Measurements from ENCODE around the gene FBXO28. TPM values are rescaled to one million over a fixed set of nuclear protein-coding genes. Genes with fewer than 3 reads are reported as not detected.
A peak's percentile ranks its signal among the peaks of the same experiment; 100 is the strongest.
"Not testable (repeated sequence)": the region's sequence is repeated elsewhere in the genome, so short reads cannot be mapped to it uniquely, and the experiment has no call there.

Gene FBXO28
- total RNA-seq, 2 donors from 2014 or later: 22.2 to 30.5 TPM

DNA sequence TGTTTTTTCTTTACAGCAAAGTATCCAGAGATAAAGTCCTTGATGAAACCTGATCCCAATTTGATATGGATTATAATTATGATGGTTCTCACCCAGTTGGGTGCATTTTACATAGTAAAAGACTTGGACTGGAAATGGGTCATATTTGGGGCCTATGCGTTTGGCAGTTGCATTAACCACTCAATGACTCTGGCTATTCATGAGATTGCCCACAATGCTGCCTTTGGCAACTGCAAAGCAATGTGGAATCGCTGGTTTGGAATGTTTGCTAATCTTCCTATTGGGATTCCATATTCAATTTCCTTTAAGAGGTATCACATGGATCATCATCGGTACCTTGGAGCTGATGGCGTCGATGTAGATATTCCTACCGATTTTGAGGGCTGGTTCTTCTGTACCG, 75.7 kb downstream of the FBXO28 start:
- no peaks in the 10 kb centered on the region for H3K9me3 ChIP-seq (ENCODE audit: control insufficient read depth, low read length, poor library complexity, severe bottlenecking)
- Mint-ChIP-seq H3K36me3 (ENCODE audit: low read depth) (no peaks in the 10 kb centered on the region), H3K27me3 (no peaks in the 10 kb centered on the region), H3K27ac (no peak overlapping the region), H3K4me1 (peaks cover 25% of the 10 kb centered on the region), H3K4me3 (peak overlapping the region; percentile 2)
- no peak for DNase-seq
- ATAC-seq: no peak

GRCh38 chr1:224192082-224192788, 78.3 kb downstream of the FBXO28 start:
- Mint-ChIP-seq H3K27me3 (no peaks in the 10 kb centered on the region), H3K4me3 (no peak overlapping the region), H3K4me1 (peaks cover 16% of the 10 kb centered on the region), H3K27ac (peak overlapping the region; percentile 56), H3K36me3 (ENCODE audit: low read depth) (no peaks in the 10 kb centered on the region)
- H3K9me3 ChIP-seq (ENCODE audit: control insufficient read depth, low read length, poor library complexity, severe bottlenecking): no peaks in the 10 kb centered on the region
- peak; percentile 50 for ATAC-seq
- no peak for DNase-seq

- no peak overlapping the region for H3K27ac Mint-ChIP-seq
- H3K4me3 Mint-ChIP-seq: no peak overlapping the region
- peaks cover 18% of the 10 kb centered on the region for H3K4me1 Mint-ChIP-seq
- no peak for ATAC-seq
- no peaks in the 10 kb centered on the region for H3K27me3 Mint-ChIP-seq
- DNase-seq: no peak
- no peaks in the 10 kb centered on the region for H3K9me3 ChIP-seq (ENCODE audit: control insufficient read depth, low read length, poor library complexity, severe bottlenecking)
- no peaks in the 10 kb centered on the region for H3K36me3 Mint-ChIP-seq (ENCODE audit: low read depth)
Measured at GRCh38 chr1:224193319-224193966, 79.5 kb downstream of the FBXO28 start.

GRCh38 chr1:224196813-224197600, 83.1 kb downstream of the FBXO28 start:
- peaks cover 7% of the 10 kb centered on the region for H3K4me1 Mint-ChIP-seq
- no peaks in the 10 kb centered on the region for H3K27me3 Mint-ChIP-seq
- no peak for DNase-seq
- no peak overlapping the region for H3K4me3 Mint-ChIP-seq
- peak overlapping the region; percentile 34 for H3K27ac Mint-ChIP-seq
- H3K9me3 ChIP-seq (ENCODE audit: control insufficient read depth, low read length, poor library complexity, severe bottlenecking): no peaks in the 10 kb centered on the region
- no peak for ATAC-seq
- no peaks in the 10 kb centered on the region for H3K36me3 Mint-ChIP-seq (ENCODE audit: low read depth)

- H3K9me3 ChIP-seq (ENCODE audit: control insufficient read depth, low read length, poor library complexity, severe bottlenecking): no peaks in the 10 kb centered on the region
- Mint-ChIP-seq H3K27ac (no peak overlapping the region), H3K36me3 (ENCODE audit: low read depth) (no peaks in the 10 kb centered on the region), H3K27me3 (no peaks in the 10 kb centered on the region), H3K4me1 (peaks cover 7% of the 10 kb centered on the region), H3K4me3 (no peak overlapping the region)
- ATAC-seq (no peak), DNase-seq (no peak)
Measured at GRCh38 chr1:224198572-224198971, 84.7 kb downstream of the FBXO28 start.

DNA sequence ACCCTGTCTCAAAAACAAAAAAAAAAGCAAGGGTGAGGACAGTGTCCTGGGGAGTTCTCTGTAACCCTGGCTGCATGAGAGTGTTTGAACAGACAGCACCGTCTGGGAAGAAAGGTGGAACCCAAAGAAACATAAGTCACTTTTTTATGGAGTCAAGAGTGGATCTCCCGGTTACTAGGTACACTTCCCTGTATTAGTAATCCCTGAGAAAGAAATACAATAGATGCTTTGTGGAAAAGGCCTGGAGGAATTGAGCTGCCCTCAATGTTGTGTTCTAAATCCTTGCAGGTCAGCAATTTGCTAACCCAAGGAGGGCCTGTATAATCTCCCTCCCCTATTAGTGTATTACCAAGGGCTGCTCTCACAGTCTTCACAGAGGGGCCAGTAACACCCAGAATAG, 85.8 kb downstream of the FBXO28 start:
- H3K36me3 Mint-ChIP-seq (ENCODE audit: low read depth): no peaks in the 10 kb centered on the region
- H3K27me3 Mint-ChIP-seq: no peaks in the 10 kb centered on the region
- H3K9me3 ChIP-seq (ENCODE audit: control insufficient read depth, low read length, poor library complexity, severe bottlenecking): no peaks in the 10 kb centered on the region
- DNase-seq: no peak
- H3K4me1 Mint-ChIP-seq: peaks cover 7% of the 10 kb centered on the region
- no peak overlapping the region for H3K4me3 Mint-ChIP-seq
- H3K27ac Mint-ChIP-seq: no peak overlapping the region
- no peak for ATAC-seq

DNA sequence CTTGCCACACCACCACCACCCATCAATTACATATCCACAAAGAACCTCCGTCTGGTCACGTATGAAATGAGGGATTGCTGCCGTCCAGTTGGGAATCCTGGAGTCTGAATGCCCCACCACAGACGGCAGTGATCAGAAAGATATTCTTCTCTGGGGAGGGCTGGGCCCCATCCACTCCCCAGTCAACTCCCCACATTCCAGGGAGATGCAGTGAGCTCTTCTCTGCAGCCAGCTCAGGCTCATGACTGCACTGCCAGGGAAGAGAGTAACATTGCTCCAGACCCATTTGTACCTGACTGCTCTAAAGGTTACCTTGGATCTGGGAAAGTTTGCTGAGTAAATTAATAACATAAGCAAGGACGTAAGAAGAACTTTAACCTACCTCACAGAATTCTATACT, 87.5 kb downstream of the FBXO28 start:
- no peaks in the 10 kb centered on the region for H3K9me3 ChIP-seq (ENCODE audit: control insufficient read depth, low read length, poor library complexity, severe bottlenecking)
- H3K4me3 Mint-ChIP-seq: no peak overlapping the region
- no peak for ATAC-seq
- no peak for DNase-seq
- H3K4me1 Mint-ChIP-seq: peaks cover 6% of the 10 kb centered on the region
- H3K27ac Mint-ChIP-seq: no peak overlapping the region
- H3K36me3 Mint-ChIP-seq (ENCODE audit: low read depth): no peaks in the 10 kb centered on the region
- H3K27me3 Mint-ChIP-seq: no peaks in the 10 kb centered on the region

GRCh38 chr1:224201853-224202252, 87.9 kb downstream of the FBXO28 start:
- H3K4me1 Mint-ChIP-seq: peaks cover 6% of the 10 kb centered on the region
- no peak overlapping the region for H3K4me3 Mint-ChIP-seq
- no peaks in the 10 kb centered on the region for H3K27me3 Mint-ChIP-seq

GRCh38 chr1:224203243-224204016, 89.5 kb downstream of the FBXO28 start:
- Mint-ChIP-seq H3K4me3 (no peak overlapping the region), H3K36me3 (ENCODE audit: low read depth) (no peaks in the 10 kb centered on the region), H3K27ac (no peak overlapping the region), H3K4me1 (peaks cover 3% of the 10 kb centered on the region), H3K27me3 (no peaks in the 10 kb centered on the region)
- no peaks in the 10 kb centered on the region for H3K9me3 ChIP-seq (ENCODE audit: control insufficient read depth, low read length, poor library complexity, severe bottlenecking)
- ATAC-seq: peak; percentile 57
- DNase-seq: no peak

More at GRCh38 chr1:224201853-224202252, 87.9 kb downstream of the FBXO28 start:
- H3K27ac Mint-ChIP-seq: no peak overlapping the region
- no peaks in the 10 kb centered on the region for H3K9me3 ChIP-seq (ENCODE audit: control insufficient read depth, low read length, poor library complexity, severe bottlenecking)
- ATAC-seq: no peak
- DNase-seq: no peak
- no peaks in the 10 kb centered on the region for H3K36me3 Mint-ChIP-seq (ENCODE audit: low read depth)

GRCh38 chr1:224205438-224205840, 91.5 kb downstream of the FBXO28 start:
- Mint-ChIP-seq H3K27ac (peak overlapping the region; percentile 24), H3K4me3 (peak overlapping the region; percentile 77), H3K36me3 (ENCODE audit: low read depth) (no peaks in the 10 kb centered on the region), H3K27me3 (no peaks in the 10 kb centered on the region), H3K4me1 (peaks cover 3% of the 10 kb centered on the region)
- ATAC-seq (peak; percentile 48), DNase-seq (no peak)
- no peaks in the 10 kb centered on the region for H3K9me3 ChIP-seq (ENCODE audit: control insufficient read depth, low read length, poor library complexity, severe bottlenecking)

GRCh38 chr1:224205931-224206538, 92.1 kb downstream of the FBXO28 start:
- not testable (repeated sequence) for H3K9me3 ChIP-seq (ENCODE audit: control insufficient read depth, low read length, poor library complexity, severe bottlenecking); DNase-seq; ATAC-seq; H3K36me3 Mint-ChIP-seq (ENCODE audit: low read depth); H3K4me1 Mint-ChIP-seq; H3K27me3 Mint-ChIP-seq; H3K27ac Mint-ChIP-seq
- H3K4me3 Mint-ChIP-seq: peak overlapping the region; percentile 77

DNA sequence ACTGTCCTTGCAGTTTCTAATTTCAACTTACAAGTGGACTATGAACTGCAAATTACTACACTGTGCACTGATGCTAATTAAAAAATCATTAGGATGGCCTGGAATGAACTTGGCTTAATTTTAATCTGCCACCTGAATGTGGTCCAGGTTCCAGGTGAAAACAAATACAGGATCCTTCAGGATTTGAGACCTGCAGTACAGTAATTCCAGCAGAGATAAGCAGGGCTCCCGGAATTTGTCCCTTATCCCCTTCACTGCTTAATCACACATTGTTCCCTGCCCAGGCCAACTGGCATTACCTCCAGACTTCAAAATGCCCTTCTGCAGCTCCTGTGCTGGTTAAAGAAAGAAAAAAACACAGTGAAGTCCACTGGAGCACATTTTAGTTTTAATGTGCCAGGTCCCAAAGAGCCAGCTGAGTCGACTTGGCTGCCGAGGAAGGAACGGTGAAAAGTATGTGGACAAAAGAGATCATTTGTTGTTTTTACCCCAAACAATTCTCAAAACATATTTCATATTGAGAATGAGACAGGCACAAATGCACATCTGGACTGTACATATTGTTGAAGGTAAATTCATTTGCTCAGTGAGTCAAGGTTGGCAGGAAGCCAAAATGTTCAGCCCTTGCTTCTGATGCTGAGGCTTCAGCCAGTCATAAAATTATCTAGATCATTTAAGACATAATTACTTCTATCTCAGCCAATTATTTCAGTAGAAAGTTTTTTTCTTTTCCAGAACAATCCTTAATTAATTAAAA, 97.5 kb downstream of the FBXO28 start:
- Mint-ChIP-seq H3K36me3 (ENCODE audit: low read depth) (no peaks in the 10 kb centered on the region), H3K4me1 (peaks cover 4% of the 10 kb centered on the region), H3K4me3 (no peak overlapping the region), H3K27me3 (no peaks in the 10 kb centered on the region), H3K27ac (no peak overlapping the region)
- ATAC-seq: no peak
- DNase-seq: no peak
- no peaks in the 10 kb centered on the region for H3K9me3 ChIP-seq (ENCODE audit: control insufficient read depth, low read length, poor library complexity, severe bottlenecking)
